Naive thymus-derived CD8-positive, alpha-beta T cell (primary cell): ENCODE data around the gene SPHK2. TPM values are rescaled to one million over a fixed set of nuclear protein-coding genes. Genes with fewer than 3 reads are reported as not detected.
"Not testable (repeated sequence)": the region's sequence is repeated elsewhere in the genome, so short reads cannot be mapped to it uniquely, and the experiment has no call there.

ENCODE experiments used
- ATAC-seq, 2 donors: fragments of 150-1000 bp; cut with Tn5 transposase in 1 of 2; sonication (Bioruptor Pico), chemical (Tn5 transposase) in 1 of 2; 1 replicate in 1 of 2; 2 replicates in 1 of 2; pipeline ENCODE4 v1.10.0; 2021; ENCODE audit warnings: mild to moderate bottlenecking in 2 of 2, moderate library complexity in 2 of 2
- POLR2A ChIA-PET: fragments of 350-600 bp; sonication (Branson Sonifier 250); formaldehyde crosslinking; loops from one replicate; lab custom pipeline; 2021; ENCODE audit warnings: antibody characterized with exemption; lab: Charles Lee
- DNase-seq, 10 donors: peaks; one replicate each; pipeline versions ENCODE4 v3.0.0 to v3.0.0-alpha.2; 2020 to 2022
- H3K27ac Mint-ChIP-seq, 10 donors: one replicate each; pipeline ENCODE4 v1.8.0; 2020 to 2022; ENCODE audit warnings: mild to moderate bottlenecking in 10 of 10, mixed read lengths in 10 of 10, moderate library complexity in 4 of 10, inconsistent platforms in 1 of 10
- H3K27me3 Mint-ChIP-seq, 5 donors: one replicate each; pipeline ENCODE4 v1.8.0; 2021 to 2022; ENCODE audit warnings: mixed read lengths in 5 of 5
- H3K36me3 Mint-ChIP-seq, 3 donors: one replicate each; pipeline ENCODE4 v1.8.0; 2020 to 2022; ENCODE audit warnings: mixed read lengths in 3 of 3, mild to moderate bottlenecking in 2 of 3, inconsistent platforms in 1 of 3
- H3K4me1 Mint-ChIP-seq, 4 donors: one replicate each; pipeline ENCODE4 v1.8.0; 2021 to 2022; ENCODE audit warnings: mixed read lengths in 4 of 4
- H3K4me3 Mint-ChIP-seq, 10 donors: one replicate each; pipeline ENCODE4 v1.8.0; 2020 to 2022; ENCODE audit warnings: mild to moderate bottlenecking in 10 of 10, mixed read lengths in 10 of 10, moderate library complexity in 6 of 10, inconsistent platforms in 1 of 10
- H3K9me3 Mint-ChIP-seq, 9 donors: one replicate each; pipeline ENCODE4 v1.8.0; 2020 to 2022; ENCODE audit warnings: mixed read lengths in 9 of 9, mild to moderate bottlenecking in 3 of 9, inconsistent platforms in 1 of 9, moderate library complexity in 1 of 9
- polyA plus RNA-seq, 3 donors: library from polyadenylated mRNA; unstranded; fragments of 300-500 nt; fragmentation: Illumina TruSeq; gene quantifications; one replicate each; pipeline ENCODE4 v1.2.3, GENCODE V29; 2021
- total RNA-seq, 8 experiments: library from RNA in 2 of 8; stranded (reverse) in 2 of 8; gene quantifications; one replicate each; pipeline ENCODE4 v1.2.3 and lab custom pipeline; 2021 to 2026

The SPHK2 gene
- total and polyA plus RNA-seq, 5 experiments from 2014 or later = 7.5 to 40.4 (median 9.1) TPM

DNA sequence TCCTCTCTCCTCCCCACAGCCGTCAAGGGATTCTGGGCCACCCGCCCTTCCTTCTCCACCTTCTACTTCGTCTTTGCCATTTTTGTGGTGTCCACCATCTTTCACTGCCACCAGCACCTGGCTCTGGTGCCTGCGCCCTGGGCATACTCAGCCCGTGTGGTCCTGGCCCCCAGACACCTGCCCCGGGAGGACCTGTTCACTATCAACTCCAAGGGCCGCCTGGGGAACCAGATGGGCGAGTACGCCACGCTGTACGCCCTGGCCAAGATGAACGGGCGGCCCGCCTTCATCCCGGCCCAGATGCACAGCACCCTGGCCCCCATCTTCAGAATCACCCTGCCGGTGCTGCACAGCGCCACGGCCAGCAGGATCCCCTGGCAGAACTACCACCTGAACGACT, 60.7 kb downstream of the SPHK2 start:
- POLR2A ChIA-PET, DNase-seq, H3K27ac Mint-ChIP-seq, H3K9me3 Mint-ChIP-seq, H3K27me3 Mint-ChIP-seq, H3K4me3 Mint-ChIP-seq, H3K36me3 Mint-ChIP-seq, ATAC-seq: not testable (repeated sequence)
- H3K4me1 Mint-ChIP-seq = peaks cover 3 to 11% (median 6%) of the 10 kb centered on the region in 4 donors

Other genes starting within 250 kb of the SPHK2 start
- 10 to 100 TPM; 49.6 TPM for gene KDELR1, start 228.0 kb upstream of the SPHK2 start, total RNA-seq
- gene KDELR1, start 228.0 kb upstream of the SPHK2 start, polyA plus RNA-seq = 10 to 100 TPM; 21.3 to 24.8 (median 22.5) TPM
- gene GRIN2D, start 225.8 kb upstream of the SPHK2 start, total RNA-seq = under 1 TPM; 0.08 to 0.11 TPM
- gene GRIN2D, start 225.8 kb upstream of the SPHK2 start, polyA plus RNA-seq = not detected
- 10 to 100 TPM; 39.1 to 41.2 TPM for gene GRWD1, start 173.5 kb upstream of the SPHK2 start, total RNA-seq
- 10 to 100 TPM; 32.9 to 59.9 (median 40.3) TPM for gene GRWD1, start 173.5 kb upstream of the SPHK2 start, polyA plus RNA-seq
- gene KCNJ14, start 163.9 kb upstream of the SPHK2 start, total RNA-seq = 1 to 10 TPM; 2.7 to 2.9 TPM
- under 1 TPM in 2 of 3 donors, not detected in 1; 0.39 to 0.42 TPM for gene KCNJ14, start 163.9 kb upstream of the SPHK2 start, polyA plus RNA-seq
- 10 to 100 TPM; 72.2 to 77.7 TPM for gene CYTH2, start 150.1 kb upstream of the SPHK2 start, total RNA-seq
- gene CYTH2, start 150.1 kb upstream of the SPHK2 start, polyA plus RNA-seq = 10 to 100 TPM; 20.5 to 32.0 (median 28.2) TPM
- 10 to 100 TPM; 21.4 to 21.5 TPM for gene LMTK3, start 107.7 kb upstream of the SPHK2 start, total RNA-seq
- under 1 TPM in 1 of 3 donors, not detected in 2; 0.15 TPM for gene LMTK3, start 107.7 kb upstream of the SPHK2 start, polyA plus RNA-seq
- not detected for gene SULT2B1, start 67.3 kb upstream of the SPHK2 start, total RNA-seq
- gene SULT2B1, start 67.3 kb upstream of the SPHK2 start, polyA plus RNA-seq = under 1 TPM in 1 of 3 donors, not detected in 2; 0.18 TPM
- not detected for gene SPACA4, start 12.8 kb upstream of the SPHK2 start, total RNA-seq
- not detected for gene SPACA4, start 12.8 kb upstream of the SPHK2 start, polyA plus RNA-seq
- 1 to 10 TPM; 8.0 TPM for gene FAM83E, start 4.4 kb upstream of the SPHK2 start, total RNA-seq
- not detected for gene FAM83E, start 4.4 kb upstream of the SPHK2 start, polyA plus RNA-seq
- 1,000 to 10,000 TPM; 2,380 to 2,437 TPM for gene RPL18, start 328 bp upstream of the SPHK2 start, total RNA-seq
- 1,000 to 10,000 TPM; 2,610 to 3,008 (median 2,848) TPM for gene RPL18, start 328 bp upstream of the SPHK2 start, polyA plus RNA-seq
- gene DBP, start 17.9 kb downstream of the SPHK2 start, total RNA-seq = 10 to 100 TPM; 63.1 to 66.6 TPM
- gene DBP, start 17.9 kb downstream of the SPHK2 start, polyA plus RNA-seq = 10 to 100 TPM; 37.5 to 97.8 (median 63.1) TPM
- 10 to 100 TPM; 16.2 to 21.3 TPM for gene CA11, start 26.7 kb downstream of the SPHK2 start, total RNA-seq
- gene CA11, start 26.7 kb downstream of the SPHK2 start, polyA plus RNA-seq = 10 to 100 TPM in 1 of 3 donors, 1 to 10 TPM in 2; 6.6 to 14.1 (median 7.2) TPM
- gene NTN5, start 53.5 kb downstream of the SPHK2 start, total RNA-seq = 1 to 10 TPM; 1.7 to 2.9 TPM
- under 1 TPM in 2 of 3 donors, not detected in 1; 0.17 to 0.25 TPM for gene NTN5, start 53.5 kb downstream of the SPHK2 start, polyA plus RNA-seq
- gene FUT2, start 76.5 kb downstream of the SPHK2 start, total RNA-seq = not detected
- gene FUT2, start 76.5 kb downstream of the SPHK2 start, polyA plus RNA-seq = 1 to 10 TPM in 1 of 3 donors, under 1 TPM in 2; 0.17 to 1.8 (median 0.17) TPM
- gene MAMSTR, start 100.2 kb downstream of the SPHK2 start, total RNA-seq = 1 to 10 TPM; 2.1 to 2.4 TPM
- under 1 TPM; 0.28 to 0.77 (median 0.49) TPM for gene MAMSTR, start 100.2 kb downstream of the SPHK2 start, polyA plus RNA-seq
- gene RASIP1, start 121.1 kb downstream of the SPHK2 start, total RNA-seq = under 1 TPM in 1 of 2 experiments, not detected in 1; 0.25 TPM
- gene RASIP1, start 121.1 kb downstream of the SPHK2 start, polyA plus RNA-seq = under 1 TPM in 2 of 3 donors, not detected in 1; 0.10 to 0.26 TPM
- gene IZUMO1, start 127.4 kb downstream of the SPHK2 start, total RNA-seq = not detected
- gene IZUMO1, start 127.4 kb downstream of the SPHK2 start, polyA plus RNA-seq = not detected
- not detected for gene FUT1, start 133.1 kb downstream of the SPHK2 start, total RNA-seq
- not detected for gene FUT1, start 133.1 kb downstream of the SPHK2 start, polyA plus RNA-seq
- not detected for gene FGF21, start 136.0 kb downstream of the SPHK2 start, total RNA-seq
- not detected for gene FGF21, start 136.0 kb downstream of the SPHK2 start, polyA plus RNA-seq
- gene BCAT2, start 191.5 kb downstream of the SPHK2 start, total RNA-seq = 10 to 100 TPM; 24.3 to 27.2 TPM
- 10 to 100 TPM; 18.9 to 26.0 (median 21.9) TPM for gene BCAT2, start 191.5 kb downstream of the SPHK2 start, polyA plus RNA-seq
- gene HSD17B14, start 217.0 kb downstream of the SPHK2 start, total RNA-seq = 1 to 10 TPM in 1 of 2 experiments, under 1 TPM in 1; 0.62 to 1.1 TPM
- gene HSD17B14, start 217.0 kb downstream of the SPHK2 start, polyA plus RNA-seq = 1 to 10 TPM in 1 of 3 donors, under 1 TPM in 1, not detected in 1; 0.83 to 1.7 TPM
- gene PLEKHA4, start 249.1 kb downstream of the SPHK2 start, total RNA-seq = 1 to 10 TPM; 4.1 to 6.6 TPM
- gene PLEKHA4, start 249.1 kb downstream of the SPHK2 start, polyA plus RNA-seq = 1 to 10 TPM; 7.4 to 8.5 (median 8.1) TPM